ENCODE measurements around the gene KBTBD13. TPM values are rescaled to one million over a fixed set of nuclear protein-coding genes. Genes with fewer than 3 reads are reported as not detected.
"Not testable (repeated sequence)": the region's sequence is repeated elsewhere in the genome, so short reads cannot be mapped to it uniquely, and the experiment has no call there.

Gene KBTBD13
- total RNA-seq, 2 donors from 2014 or later = 0.63 to 3.1 TPM

DNA sequence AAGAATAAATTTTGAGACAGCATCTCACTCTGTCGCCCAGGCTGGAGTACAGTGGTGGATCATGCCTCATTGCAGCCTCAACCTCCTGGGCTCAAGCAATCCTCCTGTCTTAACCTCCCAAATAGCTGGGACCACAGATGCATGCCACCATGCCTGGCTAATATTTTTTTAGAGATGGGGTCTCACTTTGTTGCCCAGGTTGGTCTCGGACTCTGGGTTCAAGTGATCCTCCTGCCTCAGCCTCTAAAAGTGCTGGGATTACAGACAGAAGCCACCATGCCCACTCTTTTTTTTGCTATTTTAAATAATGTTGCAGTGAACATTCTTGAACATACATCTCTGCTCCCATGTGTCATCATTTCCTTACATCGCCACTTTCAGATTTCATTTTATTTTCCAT is 38.1 kb upstream of the KBTBD13 start:
- no peaks in the 10 kb centered on the region for H3K36me3 ChIP-seq
- DNase-seq (ENCODE audit: low spot score) (no peak), ATAC-seq (ENCODE audit: insufficient number of reproducible peaks, low FRiP score, low read depth) (no peak)
- H3K9me3 ChIP-seq = no peaks in the 10 kb centered on the region
- no peak overlapping the region for H3K27ac ChIP-seq
- no peak overlapping the region for H3K4me3 ChIP-seq
- TF ChIP-seq, protein P1, sequence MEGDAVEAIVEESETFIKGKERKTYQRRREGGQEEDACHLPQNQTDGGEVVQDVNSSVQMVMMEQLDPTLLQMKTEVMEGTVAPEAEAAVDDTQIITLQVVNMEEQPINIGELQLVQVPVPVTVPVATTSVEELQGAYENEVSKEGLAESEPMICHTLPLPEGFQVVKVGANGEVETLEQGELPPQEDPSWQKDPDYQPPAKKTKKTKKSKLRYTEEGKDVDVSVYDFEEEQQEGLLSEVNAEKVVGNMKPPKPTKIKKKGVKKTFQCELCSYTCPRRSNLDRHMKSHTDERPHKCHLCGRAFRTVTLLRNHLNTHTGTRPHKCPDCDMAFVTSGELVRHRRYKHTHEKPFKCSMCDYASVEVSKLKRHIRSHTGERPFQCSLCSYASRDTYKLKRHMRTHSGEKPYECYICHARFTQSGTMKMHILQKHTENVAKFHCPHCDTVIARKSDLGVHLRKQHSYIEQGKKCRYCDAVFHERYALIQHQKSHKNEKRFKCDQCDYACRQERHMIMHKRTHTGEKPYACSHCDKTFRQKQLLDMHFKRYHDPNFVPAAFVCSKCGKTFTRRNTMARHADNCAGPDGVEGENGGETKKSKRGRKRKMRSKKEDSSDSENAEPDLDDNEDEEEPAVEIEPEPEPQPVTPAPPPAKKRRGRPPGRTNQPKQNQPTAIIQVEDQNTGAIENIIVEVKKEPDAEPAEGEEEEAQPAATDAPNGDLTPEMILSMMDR (IDR thresholded peaks at IDR 0.05) = no peak
- no peaks in the 10 kb centered on the region for H3K27me3 ChIP-seq (replicated peaks; ENCODE audit: insufficient read depth)
- H3K4me1 ChIP-seq (ENCODE audit: control insufficient read depth in 1 of 2, low read depth in 2 of 2) = peaks cover 3 to 8% of the 10 kb centered on the region in 2 donors

DNA sequence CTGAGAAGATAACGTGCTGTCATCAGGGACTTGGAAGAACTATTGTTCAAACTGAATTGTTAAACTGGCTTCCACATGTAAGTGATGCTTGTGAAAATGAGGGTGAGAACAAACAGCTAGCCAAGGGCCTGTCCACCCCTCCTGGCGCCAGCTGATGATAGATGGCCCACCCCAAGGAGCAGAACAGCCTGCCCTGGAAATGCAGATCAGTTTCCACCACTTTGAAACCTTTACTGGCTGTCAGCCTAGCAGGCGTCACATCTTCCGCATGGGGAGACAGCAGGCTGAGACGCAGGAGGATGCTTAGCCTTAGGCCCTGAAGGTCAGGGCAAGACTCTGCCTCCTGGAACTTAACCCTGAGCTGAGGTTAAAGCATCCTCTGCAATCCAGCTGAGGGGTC is 37.7 kb upstream of the KBTBD13 start:
- ATAC-seq (ENCODE audit: insufficient number of reproducible peaks, low FRiP score, low read depth) = no peak
- Histone ChIP-seq H3K27ac (no peak overlapping the region), H3K4me1 (ENCODE audit: control insufficient read depth in 1 of 2, low read depth in 2 of 2) (peaks cover 1 to 6% of the 10 kb centered on the region in 2 donors), H3K27me3 (replicated peaks; ENCODE audit: insufficient read depth) (no peaks in the 10 kb centered on the region), H3K36me3 (no peaks in the 10 kb centered on the region), H3K9me3 (no peaks in the 10 kb centered on the region), H3K4me3 (no peak overlapping the region)
- TF ChIP-seq, protein P1 (IDR thresholded peaks at IDR 0.05) = no peak
- no peak for DNase-seq (ENCODE audit: low spot score)

DNA sequence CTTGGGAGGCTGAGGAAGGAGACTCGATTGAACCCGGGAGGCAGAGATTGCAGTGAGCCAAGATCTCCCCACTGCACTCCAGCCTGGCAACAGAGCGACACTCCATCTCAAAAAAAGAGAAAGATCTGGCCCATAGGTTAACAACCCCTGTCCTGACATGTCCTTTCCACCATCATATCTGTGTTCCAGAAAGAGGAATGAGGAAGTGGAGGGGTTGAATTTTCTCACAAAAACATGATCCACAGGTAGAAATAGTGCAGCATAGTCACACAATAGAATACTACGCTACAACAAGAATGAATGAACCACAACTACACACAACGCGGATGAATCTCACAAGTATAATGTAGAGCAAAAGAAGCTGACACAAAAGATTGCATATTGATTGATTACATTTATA is 36.1 kb upstream of the KBTBD13 start:
- ATAC-seq (ENCODE audit: insufficient number of reproducible peaks, low FRiP score, low read depth) = no peak
- DNase-seq (ENCODE audit: low spot score) = no peak

DNA sequence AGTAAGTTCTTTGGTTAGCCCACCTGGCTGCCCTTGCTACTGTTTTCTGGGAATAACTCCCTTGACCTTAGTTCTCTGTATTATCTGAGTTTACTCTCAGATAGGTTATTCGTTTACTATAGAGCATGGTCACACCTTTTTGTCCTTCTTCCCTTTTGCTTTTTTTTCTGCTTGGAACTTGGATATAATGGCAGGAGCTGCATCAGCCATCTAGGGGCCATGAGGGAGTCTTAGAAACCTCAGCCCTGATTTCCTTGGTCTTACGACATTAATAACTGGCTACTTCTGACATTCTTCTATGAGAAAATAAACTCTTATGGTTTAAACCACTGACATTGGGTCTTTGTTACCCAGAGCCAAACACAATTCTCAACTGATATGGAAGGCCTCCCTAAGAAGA is 34.8 kb upstream of the KBTBD13 start:
- H3K36me3 ChIP-seq = peaks cover 8% of the 10 kb centered on the region
- no peak overlapping the region for H3K27ac ChIP-seq
- TF ChIP-seq, protein P1 (IDR thresholded peaks at IDR 0.05) = no peak
- H3K4me1 ChIP-seq (ENCODE audit: control insufficient read depth in 1 of 2, low read depth in 2 of 2) = peaks cover 0 to 7% of the 10 kb centered on the region in 2 donors
- H3K4me3 ChIP-seq = no peak overlapping the region
- no peak for ATAC-seq (ENCODE audit: insufficient number of reproducible peaks, low FRiP score, low read depth)
- H3K27me3 ChIP-seq (replicated peaks; ENCODE audit: insufficient read depth) = no peaks in the 10 kb centered on the region
- H3K9me3 ChIP-seq = no peaks in the 10 kb centered on the region
- DNase-seq (ENCODE audit: low spot score) = no peak

More for the DNA sequence above, 36.1 kb upstream of the KBTBD13 start:
- TF ChIP-seq, protein P1 (IDR thresholded peaks at IDR 0.05) = no peak
- no peaks in the 10 kb centered on the region for H3K9me3 ChIP-seq
- H3K27ac ChIP-seq = no peak overlapping the region
- H3K4me1 ChIP-seq (ENCODE audit: control insufficient read depth in 1 of 2, low read depth in 2 of 2) = peaks cover 0 to 7% of the 10 kb centered on the region in 2 donors
- no peak overlapping the region for H3K4me3 ChIP-seq
- no peaks in the 10 kb centered on the region for H3K27me3 ChIP-seq (replicated peaks; ENCODE audit: insufficient read depth)
- peaks cover 8% of the 10 kb centered on the region for H3K36me3 ChIP-seq

DNA sequence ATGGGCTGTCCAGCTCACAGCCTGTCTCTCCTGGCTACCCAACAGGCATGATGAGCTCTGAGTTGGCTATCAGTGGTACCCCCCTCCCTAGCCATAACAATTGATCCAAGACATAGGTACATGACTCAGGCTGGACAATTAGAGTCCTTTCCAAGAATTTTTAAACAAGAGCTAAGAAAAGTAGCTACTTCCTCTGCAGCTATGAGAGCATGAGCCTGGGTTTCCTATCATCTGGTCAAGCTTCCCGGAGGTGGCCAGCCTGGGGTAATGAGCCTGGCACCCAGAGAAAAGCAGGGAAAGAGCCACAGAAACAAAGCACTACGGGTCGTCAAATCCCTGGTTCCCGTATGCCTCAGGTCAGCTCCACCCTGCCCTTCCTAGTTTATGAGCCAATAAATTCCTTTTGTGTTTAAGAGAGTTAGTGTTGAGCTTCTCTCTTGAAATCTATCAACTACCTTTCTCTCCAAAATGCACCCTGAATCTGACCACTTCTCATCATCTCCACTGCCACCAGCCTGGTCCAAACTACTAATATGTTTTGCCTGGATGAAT is 33.7 kb upstream of the KBTBD13 start:
- Histone ChIP-seq H3K27me3 (replicated peaks; ENCODE audit: insufficient read depth) (no peaks in the 10 kb centered on the region), H3K36me3 (peaks cover 8% of the 10 kb centered on the region), H3K9me3 (no peaks in the 10 kb centered on the region), H3K27ac (no peak overlapping the region), H3K4me3 (no peak overlapping the region), H3K4me1 (ENCODE audit: control insufficient read depth in 1 of 2, low read depth in 2 of 2) (peaks cover 0 to 7% of the 10 kb centered on the region in 2 donors)
- TF ChIP-seq, protein P1 (IDR thresholded peaks at IDR 0.05) = no peak
- no peak for ATAC-seq (ENCODE audit: insufficient number of reproducible peaks, low FRiP score, low read depth)
- DNase-seq (ENCODE audit: low spot score) = no peak

DNA sequence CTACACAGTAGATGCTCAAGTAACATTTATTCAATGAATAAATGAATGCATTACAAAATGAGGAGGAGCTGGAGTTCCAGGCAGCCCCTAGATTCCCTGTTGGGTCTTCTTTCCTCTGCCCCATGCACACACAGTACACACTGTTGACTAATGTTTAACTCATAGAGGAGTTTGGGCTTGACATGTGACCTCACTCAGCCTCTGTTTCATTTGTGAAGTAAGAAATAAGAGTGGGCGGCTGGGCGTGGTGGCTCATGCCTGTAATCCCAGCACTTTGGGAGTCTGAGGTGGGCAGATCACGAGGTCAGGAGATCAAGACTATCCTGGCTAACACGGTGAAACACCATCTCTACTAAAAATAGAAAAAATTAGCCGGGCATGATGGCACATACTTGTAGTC is 32.3 kb upstream of the KBTBD13 start:
- H3K4me1 ChIP-seq (ENCODE audit: control insufficient read depth in 1 of 2, low read depth in 2 of 2) = peaks cover 0 to 19% of the 10 kb centered on the region in 2 donors
- H3K27ac ChIP-seq; H3K36me3 ChIP-seq; H3K4me3 ChIP-seq; H3K27me3 ChIP-seq (replicated peaks; ENCODE audit: insufficient read depth); DNase-seq (ENCODE audit: low spot score); ATAC-seq (ENCODE audit: insufficient number of reproducible peaks, low FRiP score, low read depth); H3K9me3 ChIP-seq: not testable (repeated sequence)

Data from thoracic aorta (tissue), 2 donors.